K562 (cell line): ENCODE results near the gene DHRS12. TPM values are rescaled to one million over a fixed set of nuclear protein-coding genes. Genes with fewer than 3 reads are reported as not detected.

Source experiments
- BCOR ChIP-seq: fragments of 450-650 bp; IDR thresholded peaks from 2 replicates; pipeline ENCODE4 v1.6.1; 2016
- EP400 ChIP-seq: fragments of 450-650 bp; IDR thresholded peaks from 2 replicates; pipeline ENCODE4 v1.6.1; 2017; ENCODE audit warnings: antibody characterized with exemption, mild to moderate bottlenecking, moderate library complexity
- JUNB ChIP-seq: fragments of 450-650 bp; formaldehyde crosslinking; conservative IDR thresholded peaks from 2 replicates; pipeline ENCODE4 v1.4.0; 2020; ENCODE audit warnings: mild to moderate bottlenecking
- KDM1A ChIP-seq, 2 experiments: fragments of 450-650 bp; IDR thresholded peaks; 2 replicates each; pipeline ENCODE4 v1.6.1; 2016; ENCODE audit warnings: mild to moderate bottlenecking in 2 of 2
- MAFF ChIP-seq: IDR thresholded peaks from 2 replicates; pipeline ENCODE4 v1.6.1; 2012; ENCODE audit warnings: low read length, improper control_type of control experiment
- NFRKB ChIP-seq: fragments of 450-650 bp; IDR thresholded peaks from 2 replicates; pipeline ENCODE4 v1.6.1; 2016; ENCODE audit warnings: low read depth
- RBM25 ChIP-seq: fragments of 200-400 bp; formaldehyde crosslinking; IDR thresholded peaks from 2 replicates; pipeline ENCODE4 v1.6.1; 2018; ENCODE audit warnings: low read length, low read depth, moderate library complexity; ENCODE audit not compliant: severe bottlenecking
- SAFB2 ChIP-seq: fragments of 200-400 bp; formaldehyde crosslinking; IDR thresholded peaks from 2 replicates; pipeline ENCODE4 v1.6.1; 2018; ENCODE audit warnings: borderline replicate concordance, low read length, low read depth, moderate library complexity; ENCODE audit not compliant: severe bottlenecking
- TEAD1 ChIP-seq, 2 experiments: fragments of 450-650 bp in 1 of 2; sonication (generic) in 1 of 2; formaldehyde crosslinking; IDR thresholded peaks; 2 replicates each; pipeline versions ENCODE4 v1.4.0 to v1.8.0; 2020 to 2022; ENCODE audit warnings: mild to moderate bottlenecking in 2 of 2, missing genetic modification reagents in 1 of 2
- ZBTB17 ChIP-seq: fragments of 450-650 bp; formaldehyde crosslinking; IDR thresholded peaks from 2 replicates; pipeline ENCODE4 v1.4.0; 2020; ENCODE audit warnings: mild to moderate bottlenecking
- ZBTB7A ChIP-seq: IDR thresholded peaks from 2 replicates; pipeline ENCODE4 v1.6.1; 2011; ENCODE audit warnings: low read depth, mild to moderate bottlenecking, low read length, moderate library complexity, borderline replicate concordance; ENCODE audit not compliant: control insufficient read depth
- ZNF347 ChIP-seq: fragments of 450-650 bp; formaldehyde crosslinking; IDR thresholded peaks from 2 replicates; pipeline ENCODE4 v1.4.0; 2020; ENCODE audit warnings: low read depth, mild to moderate bottlenecking, moderate library complexity
- ZSCAN29 ChIP-seq: fragments of 450-650 bp; IDR thresholded peaks from 2 replicates; pipeline ENCODE4 v1.6.1; 2017
- polyA plus RNA-seq, 8 experiments: library from polyadenylated mRNA; depleted of rRNA in 4 of 8; stranded (reverse) in 5 of 8; unstranded in 3 of 8; fragments of >200 nt; fragmentation: Nextera tagmentation in 2 of 8; fragmentation: Illumina TruSeq in 1 of 8; extraction: Ambion mirVana in 2 of 8; extraction: Trizol in 1 of 8; gene quantifications; 2 replicates each; pipeline versions ENCODE4 v1.2.1 to v1.2.3, GENCODE V29; 2011 to 2014; ENCODE audit warnings: inconsistent platforms in 1 of 8, missing spikeins in 1 of 8
- total RNA-seq, 7 experiments: library from RNA; depleted of rRNA in 6 of 7; stranded (reverse); fragments of >200 nt in 6 of 7; fragmentation: Illumina TruSeq in 2 of 7; extraction: Trizol in 2 of 7; gene quantifications; 2 replicates each; pipeline versions ENCODE4 v1.2.1 to v1.2.3, GENCODE V29; 2011 to 2021; ENCODE audit warnings: low replicate concordance in 1 of 7
- TF ChIP-seq, protein P1 (sequence below): fragments of 250-450 bp; sonication (Bioruptor Pico); IDR thresholded peaks from 2 replicates; pipeline ENCODE4 v1.8.0; 2021; ENCODE audit warnings: moderate library complexity, mild to moderate bottlenecking, inconsistent platforms
- TF ChIP-seq, protein P2 (sequence below): sonication (generic); formaldehyde crosslinking; IDR thresholded peaks from 2 replicates; pipeline ENCODE4 v1.8.1; 2023; ENCODE audit warnings: missing genetic modification reagents, mild to moderate bottlenecking, borderline replicate concordance
- TF ChIP-seq, protein P3 (sequence below): fragments of 250-450 bp; sonication (Bioruptor Pico); IDR thresholded peaks from 2 replicates; pipeline ENCODE4 v1.8.0; 2021; ENCODE audit warnings: moderate library complexity, mild to moderate bottlenecking, inconsistent platforms
- TF ChIP-seq, protein P4 (sequence below): IDR thresholded peaks from 2 replicates; pipeline ENCODE4 v1.6.1; 2014; ENCODE audit warnings: antibody characterized with exemption
- TF ChIP-seq, protein P5 (sequence below): sonication (generic); formaldehyde crosslinking; IDR thresholded peaks from 2 replicates; pipeline ENCODE4 v1.8.1; 2022; ENCODE audit warnings: missing genetic modification reagents

Gene DHRS12
- total and polyA plus RNA-seq, 9 of the 15 experiments (the other 6 are each of a cell fraction or from before 2014, with no cell fraction given): 0.62 to 2.7 (median 0.98) TPM

DNA sequence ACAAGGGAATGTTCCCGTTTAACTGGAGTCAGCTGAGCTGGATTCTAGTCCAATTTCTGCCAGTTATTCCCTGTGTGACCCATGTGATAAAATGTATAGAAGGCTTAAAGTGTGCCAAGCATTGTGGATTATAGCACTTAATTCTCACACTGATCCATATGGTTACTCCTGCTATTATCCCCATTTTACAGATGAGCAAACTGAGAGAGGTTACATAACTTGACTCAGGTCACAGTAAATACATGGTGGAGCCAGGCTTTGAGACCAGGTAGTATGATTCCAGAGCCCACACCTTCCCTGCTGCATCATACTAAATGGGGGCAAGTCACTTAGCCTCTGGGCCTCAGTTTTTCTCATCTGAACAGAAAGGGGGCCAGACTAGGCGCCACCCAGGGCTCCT lies 2.0 kb upstream of the DHRS12 start (continued):
- TF ChIP-seq RBM25 (peak; percentile 98), JUNB (no peak), TEAD1 (CRISPR knock-in tag; IDR thresholded peaks at IDR 0.05) (no peak), SAFB2 (no peak), EP400 (no peak), BCOR (peak; percentile 94), NFRKB (no peak), ZBTB17 (CRISPR knock-in tag) (no peak), ZBTB7A (no peak), ZNF347 (CRISPR knock-in tag) (no peak), MAFF (no peak), ZSCAN29 (no peak), KDM1A (IDR thresholded peaks at IDR 0.05) (peak; percentile 68 to 72)
- TF ChIP-seq, protein P1, sequence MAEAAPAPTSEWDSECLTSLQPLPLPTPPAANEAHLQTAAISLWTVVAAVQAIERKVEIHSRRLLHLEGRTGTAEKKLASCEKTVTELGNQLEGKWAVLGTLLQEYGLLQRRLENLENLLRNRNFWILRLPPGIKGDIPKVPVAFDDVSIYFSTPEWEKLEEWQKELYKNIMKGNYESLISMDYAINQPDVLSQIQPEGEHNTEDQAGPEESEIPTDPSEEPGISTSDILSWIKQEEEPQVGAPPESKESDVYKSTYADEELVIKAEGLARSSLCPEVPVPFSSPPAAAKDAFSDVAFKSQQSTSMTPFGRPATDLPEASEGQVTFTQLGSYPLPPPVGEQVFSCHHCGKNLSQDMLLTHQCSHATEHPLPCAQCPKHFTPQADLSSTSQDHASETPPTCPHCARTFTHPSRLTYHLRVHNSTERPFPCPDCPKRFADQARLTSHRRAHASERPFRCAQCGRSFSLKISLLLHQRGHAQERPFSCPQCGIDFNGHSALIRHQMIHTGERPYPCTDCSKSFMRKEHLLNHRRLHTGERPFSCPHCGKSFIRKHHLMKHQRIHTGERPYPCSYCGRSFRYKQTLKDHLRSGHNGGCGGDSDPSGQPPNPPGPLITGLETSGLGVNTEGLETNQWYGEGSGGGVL: no peak
- TF ChIP-seq, protein P2, sequence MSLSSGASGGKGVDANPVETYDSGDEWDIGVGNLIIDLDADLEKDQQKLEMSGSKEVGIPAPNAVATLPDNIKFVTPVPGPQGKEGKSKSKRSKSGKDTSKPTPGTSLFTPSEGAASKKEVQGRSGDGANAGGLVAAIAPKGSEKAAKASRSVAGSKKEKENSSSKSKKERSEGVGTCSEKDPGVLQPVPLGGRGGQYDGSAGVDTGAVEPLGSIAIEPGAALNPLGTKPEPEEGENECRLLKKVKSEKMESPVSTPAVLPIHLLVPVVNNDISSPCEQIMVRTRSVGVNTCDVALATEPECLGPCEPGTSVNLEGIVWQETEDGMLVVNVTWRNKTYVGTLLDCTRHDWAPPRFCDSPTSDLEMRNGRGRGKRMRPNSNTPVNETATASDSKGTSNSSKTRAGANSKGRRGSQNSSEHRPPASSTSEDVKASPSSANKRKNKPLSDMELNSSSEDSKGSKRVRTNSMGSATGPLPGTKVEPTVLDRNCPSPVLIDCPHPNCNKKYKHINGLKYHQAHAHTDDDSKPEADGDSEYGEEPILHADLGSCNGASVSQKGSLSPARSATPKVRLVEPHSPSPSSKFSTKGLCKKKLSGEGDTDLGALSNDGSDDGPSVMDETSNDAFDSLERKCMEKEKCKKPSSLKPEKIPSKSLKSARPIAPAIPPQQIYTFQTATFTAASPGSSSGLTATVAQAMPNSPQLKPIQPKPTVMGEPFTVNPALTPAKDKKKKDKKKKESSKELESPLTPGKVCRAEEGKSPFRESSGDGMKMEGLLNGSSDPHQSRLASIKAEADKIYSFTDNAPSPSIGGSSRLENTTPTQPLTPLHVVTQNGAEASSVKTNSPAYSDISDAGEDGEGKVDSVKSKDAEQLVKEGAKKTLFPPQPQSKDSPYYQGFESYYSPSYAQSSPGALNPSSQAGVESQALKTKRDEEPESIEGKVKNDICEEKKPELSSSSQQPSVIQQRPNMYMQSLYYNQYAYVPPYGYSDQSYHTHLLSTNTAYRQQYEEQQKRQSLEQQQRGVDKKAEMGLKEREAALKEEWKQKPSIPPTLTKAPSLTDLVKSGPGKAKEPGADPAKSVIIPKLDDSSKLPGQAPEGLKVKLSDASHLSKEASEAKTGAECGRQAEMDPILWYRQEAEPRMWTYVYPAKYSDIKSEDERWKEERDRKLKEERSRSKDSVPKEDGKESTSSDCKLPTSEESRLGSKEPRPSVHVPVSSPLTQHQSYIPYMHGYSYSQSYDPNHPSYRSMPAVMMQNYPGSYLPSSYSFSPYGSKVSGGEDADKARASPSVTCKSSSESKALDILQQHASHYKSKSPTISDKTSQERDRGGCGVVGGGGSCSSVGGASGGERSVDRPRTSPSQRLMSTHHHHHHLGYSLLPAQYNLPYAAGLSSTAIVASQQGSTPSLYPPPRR (CRISPR knock-in tag): no peak
- TF ChIP-seq, protein P3, sequence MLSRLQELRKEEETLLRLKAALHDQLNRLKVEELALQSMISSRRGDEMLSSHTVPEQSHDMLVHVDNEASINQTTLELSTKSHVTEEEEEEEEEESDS (CRISPR knock-in tag): no peak
- TF ChIP-seq, protein P4, sequence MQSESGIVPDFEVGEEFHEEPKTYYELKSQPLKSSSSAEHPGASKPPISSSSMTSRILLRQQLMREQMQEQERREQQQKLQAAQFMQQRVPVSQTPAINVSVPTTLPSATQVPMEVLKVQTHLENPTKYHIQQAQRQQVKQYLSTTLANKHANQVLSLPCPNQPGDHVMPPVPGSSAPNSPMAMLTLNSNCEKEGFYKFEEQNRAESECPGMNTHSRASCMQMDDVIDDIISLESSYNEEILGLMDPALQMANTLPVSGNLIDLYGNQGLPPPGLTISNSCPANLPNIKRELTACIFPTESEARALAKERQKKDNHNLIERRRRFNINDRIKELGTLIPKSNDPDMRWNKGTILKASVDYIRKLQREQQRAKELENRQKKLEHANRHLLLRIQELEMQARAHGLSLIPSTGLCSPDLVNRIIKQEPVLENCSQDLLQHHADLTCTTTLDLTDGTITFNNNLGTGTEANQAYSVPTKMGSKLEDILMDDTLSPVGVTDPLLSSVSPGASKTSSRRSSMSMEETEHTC: no peak
- TF ChIP-seq, protein P5, sequence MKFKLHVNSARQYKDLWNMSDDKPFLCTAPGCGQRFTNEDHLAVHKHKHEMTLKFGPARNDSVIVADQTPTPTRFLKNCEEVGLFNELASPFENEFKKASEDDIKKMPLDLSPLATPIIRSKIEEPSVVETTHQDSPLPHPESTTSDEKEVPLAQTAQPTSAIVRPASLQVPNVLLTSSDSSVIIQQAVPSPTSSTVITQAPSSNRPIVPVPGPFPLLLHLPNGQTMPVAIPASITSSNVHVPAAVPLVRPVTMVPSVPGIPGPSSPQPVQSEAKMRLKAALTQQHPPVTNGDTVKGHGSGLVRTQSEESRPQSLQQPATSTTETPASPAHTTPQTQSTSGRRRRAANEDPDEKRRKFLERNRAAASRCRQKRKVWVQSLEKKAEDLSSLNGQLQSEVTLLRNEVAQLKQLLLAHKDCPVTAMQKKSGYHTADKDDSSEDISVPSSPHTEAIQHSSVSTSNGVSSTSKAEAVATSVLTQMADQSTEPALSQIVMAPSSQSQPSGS: no peak
